Measurements from ENCODE around the gene SPDYE5.
"Not testable (repeated sequence)": the region's sequence is repeated elsewhere in the genome, so short reads cannot be mapped to it uniquely, and the experiment has no call there.

The SPDYE5 gene

GRCh38 chr7:75492020-75492419 is at the start of gene SPDYE5:
TSS of gene SPDYE5 (plus strand) at chr7:75492320. CDS start at chr7:75494048, 1,728 bp downstream.
- DNase-seq = not testable (repeated sequence)

- DNase-seq = not testable (repeated sequence)
Measured at GRCh38 chr7:75442465-75443111, 49.5 kb upstream of the SPDYE5 start.

DNA sequence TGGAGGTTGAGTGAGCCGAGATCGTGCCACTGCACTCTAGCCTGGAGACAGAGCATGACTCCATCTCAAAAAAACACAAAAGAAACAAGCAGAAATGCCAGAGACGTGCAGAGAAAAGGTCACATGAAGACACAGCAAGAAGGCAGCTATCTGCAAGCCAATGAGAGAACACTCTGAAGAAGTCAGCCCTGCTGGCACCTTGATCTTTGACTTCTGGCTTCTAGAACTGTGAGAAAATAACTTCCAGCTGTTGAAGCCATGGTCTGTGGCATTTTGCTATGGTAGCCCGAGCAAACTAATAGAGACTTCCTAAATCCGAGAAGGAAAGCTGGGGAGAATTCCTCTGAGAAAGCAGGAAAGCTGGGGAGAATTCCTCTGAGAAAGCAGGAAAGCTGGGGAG is 42.2 kb upstream of the SPDYE5 start:
- DNase-seq = not testable (repeated sequence)

DNA sequence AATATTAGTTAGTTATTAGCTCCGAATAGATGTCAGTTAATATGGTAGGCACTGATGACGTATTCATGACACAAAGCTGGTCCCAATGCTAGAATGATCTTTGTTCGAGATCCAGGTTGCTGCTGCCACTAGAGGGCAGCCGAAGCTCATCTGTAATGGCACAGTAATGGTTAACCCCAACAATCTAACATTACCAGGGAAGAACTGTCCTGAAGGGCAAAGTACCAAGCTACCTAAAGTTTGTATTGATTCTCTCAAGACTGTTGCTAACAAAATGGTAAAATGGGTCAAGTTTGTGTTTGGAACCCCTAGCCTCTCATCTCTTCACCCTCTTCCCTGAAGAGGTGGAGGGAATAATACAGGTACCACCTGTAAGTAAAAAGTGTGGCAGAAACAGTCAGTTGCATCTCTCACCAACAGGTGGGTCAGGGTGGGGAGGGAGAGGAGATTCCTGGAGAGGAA is 39.6 kb upstream of the SPDYE5 start:
- not testable (repeated sequence) for DNase-seq

GRCh38 chr7:75456403-75456802 is 35.7 kb upstream of the SPDYE5 start:
- not testable (repeated sequence) for DNase-seq

- not testable (repeated sequence) for DNase-seq
Measured at GRCh38 chr7:75458034-75458433, 34.1 kb upstream of the SPDYE5 start.

DNA sequence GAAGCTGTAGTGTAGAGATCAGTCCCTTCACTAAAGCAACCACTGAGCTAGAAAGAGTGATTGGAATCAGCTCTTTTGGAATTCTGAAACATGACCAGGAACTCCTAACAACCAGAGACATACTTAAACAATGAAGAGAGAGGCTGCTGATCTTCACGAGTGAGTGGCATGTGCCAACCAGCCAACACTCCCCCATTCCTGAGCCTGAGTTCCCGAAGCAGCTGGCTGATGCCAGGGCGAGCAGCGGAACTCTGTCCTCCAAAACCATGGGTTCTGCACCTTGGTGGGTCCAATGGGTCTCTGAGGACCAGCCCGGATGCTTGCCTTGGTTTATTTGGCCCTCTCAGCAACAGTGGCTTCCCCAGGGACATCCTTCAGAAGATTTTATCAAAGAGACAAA is 31.6 kb upstream of the SPDYE5 start:
- DNase-seq = not testable (repeated sequence)

- DNase-seq = not testable (repeated sequence)
Measured at GRCh38 chr7:75470166-75470565, 22.0 kb upstream of the SPDYE5 start.

DNA sequence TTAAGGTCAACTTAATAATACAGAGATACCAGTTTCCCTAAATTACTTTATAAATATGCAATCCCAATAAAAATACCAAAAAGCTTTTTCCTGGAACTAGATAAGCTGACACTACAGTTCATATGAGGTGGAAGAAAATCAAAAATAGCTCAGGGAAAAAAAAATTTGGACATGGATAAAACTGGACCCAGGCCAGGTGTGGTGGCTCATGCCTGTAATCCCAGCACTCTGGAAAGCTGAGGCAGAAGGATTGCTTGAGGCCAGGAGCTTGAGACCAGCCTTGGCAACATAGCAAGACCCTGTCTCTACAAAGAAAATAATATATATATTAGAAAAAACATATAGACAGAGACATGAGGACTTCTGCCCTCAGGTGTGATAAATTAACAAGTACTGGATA is 14.7 kb upstream of the SPDYE5 start:
- DNase-seq = not testable (repeated sequence)

GRCh38 chr7:75480313-75480712 is 11.8 kb upstream of the SPDYE5 start:
- DNase-seq = not testable (repeated sequence)

- DNase-seq = not testable (repeated sequence)
Measured at GRCh38 chr7:75485355-75485978, 6.7 kb upstream of the SPDYE5 start.

- peak; percentile 43 for DNase-seq
Measured at GRCh38 chr7:75485979-75486643, 6.0 kb upstream of the SPDYE5 start, which contains the start of gene POM121C. TSS of gene POM121C (minus strand) at chr7:75486299. CDS start at chr7:75441496, 44,803 bp downstream.

DNA sequence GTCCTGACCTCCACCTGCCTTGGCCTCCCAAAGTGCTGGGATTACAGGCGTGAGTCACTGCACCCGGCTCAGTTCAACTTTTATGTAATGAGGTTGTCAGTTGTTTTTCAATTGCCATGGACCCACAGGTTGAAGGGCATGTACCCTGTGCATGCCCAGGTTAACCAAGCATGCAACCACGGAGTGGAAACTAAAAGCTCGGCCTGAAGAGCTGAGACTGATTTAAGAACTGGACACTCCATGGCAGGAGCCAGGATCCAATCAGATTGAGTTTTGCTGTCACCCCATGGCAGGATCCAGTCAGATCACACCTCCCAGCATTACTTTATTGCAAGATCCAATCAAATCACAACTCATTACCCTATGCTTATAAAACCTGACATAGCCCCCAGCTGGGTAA is 16.9 kb downstream of the SPDYE5 start:
- not testable (repeated sequence) for DNase-seq

GRCh38 chr7:75518842-75519241 is 26.7 kb downstream of the SPDYE5 start:
- DNase-seq = not testable (repeated sequence)

DNA sequence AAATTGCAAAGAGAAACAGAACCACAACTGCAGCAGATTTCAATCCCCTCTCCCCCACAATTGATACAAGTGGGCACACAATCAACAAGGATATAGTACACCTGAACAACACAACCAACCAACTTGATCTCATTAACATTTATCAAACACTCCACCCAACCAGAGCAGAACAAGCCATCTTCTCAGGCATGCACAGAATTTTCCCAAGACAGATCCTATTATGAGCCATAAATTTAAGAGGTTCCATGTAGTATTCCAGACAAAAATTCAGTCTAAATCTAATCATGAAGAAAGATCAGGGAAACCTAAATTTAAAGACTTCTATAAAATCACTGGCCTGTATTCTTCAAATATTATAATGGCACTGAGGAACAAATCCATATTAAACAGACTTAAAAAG is 29.6 kb downstream of the SPDYE5 start:
- not testable (repeated sequence) for DNase-seq

GRCh38 chr7:75527224-75527722 is 35.2 kb downstream of the SPDYE5 start:
- not testable (repeated sequence) for DNase-seq

DNA sequence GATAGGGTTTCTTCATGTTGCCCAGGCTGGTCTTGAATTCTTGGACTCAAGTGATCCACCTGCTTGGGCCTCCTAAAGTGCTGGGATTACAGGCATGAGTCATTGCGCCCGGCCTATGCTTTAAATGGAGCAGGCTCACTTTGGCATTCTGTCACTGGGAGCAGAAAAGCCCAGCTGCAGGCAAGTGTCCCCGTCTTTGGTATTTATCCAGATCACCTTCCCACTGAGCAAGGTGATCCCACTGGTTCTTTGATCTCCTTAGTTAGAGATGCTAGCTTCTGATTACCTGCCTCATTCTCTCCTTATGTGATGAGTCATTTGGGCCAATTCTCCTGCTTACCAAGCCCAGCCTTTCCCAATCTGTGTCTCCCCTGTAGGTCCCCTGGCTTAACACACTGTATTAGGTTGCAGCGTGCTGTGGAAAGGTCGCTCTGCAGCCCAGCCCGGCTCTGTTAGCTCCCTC is 39.3 kb downstream of the SPDYE5 start:
- no peak for DNase-seq

DNA sequence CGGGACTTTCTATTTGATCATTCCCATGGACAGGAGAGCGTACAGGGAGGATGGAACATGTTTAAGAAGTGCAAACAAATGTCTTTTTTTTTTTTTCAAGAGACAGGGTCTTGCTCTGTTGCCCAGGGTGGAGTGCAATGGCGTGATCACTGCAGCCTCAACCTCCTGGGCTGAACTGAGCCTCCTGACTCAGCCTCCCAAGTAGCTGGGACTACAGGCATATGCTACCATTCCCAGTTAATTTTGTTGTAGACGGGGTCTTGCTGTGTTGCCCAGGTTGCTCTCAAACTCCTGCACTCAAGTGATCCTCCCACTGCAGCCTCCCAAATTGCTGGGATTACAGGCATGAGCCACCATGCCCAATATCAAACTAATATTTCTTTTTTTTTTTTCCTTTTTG is 40.5 kb downstream of the SPDYE5 start:
- no peak for DNase-seq

- DNase-seq = no peak
Measured at GRCh38 chr7:75533926-75534325, 41.8 kb downstream of the SPDYE5 start.

- no peak for DNase-seq
Measured at GRCh38 chr7:75534727-75535307, 42.7 kb downstream of the SPDYE5 start.

DNA sequence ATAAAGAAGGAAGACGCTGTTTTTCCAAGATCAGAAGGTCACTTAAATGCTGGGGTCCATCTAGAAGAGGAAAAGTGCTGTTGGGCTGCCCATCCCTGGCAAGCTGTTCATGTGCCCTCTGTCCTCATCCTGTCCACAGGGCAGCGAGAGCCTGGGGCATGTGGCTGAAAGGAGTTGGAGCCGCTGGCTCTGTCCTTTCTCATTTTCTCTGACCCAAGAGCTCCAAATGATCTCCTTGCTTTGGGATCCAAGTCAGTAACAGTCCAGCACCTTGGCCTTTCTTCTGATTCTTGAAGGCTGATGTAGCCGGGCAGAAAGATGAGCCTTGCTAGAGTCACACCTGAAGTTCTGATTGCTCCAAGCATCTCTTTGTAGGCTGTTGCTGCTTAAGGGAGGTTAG is 44.4 kb downstream of the SPDYE5 start:
- no peak for DNase-seq

GRCh38 chr7:75536940-75537538 is 44.9 kb downstream of the SPDYE5 start:
- no peak for DNase-seq

- no peak for DNase-seq
Measured at GRCh38 chr7:75537731-75538130, 45.6 kb downstream of the SPDYE5 start.

All from NCI-H2029 (cell line).